ENCODE measurements around the gene S100A14. TPM values are rescaled to one million over a fixed set of nuclear protein-coding genes. Genes with fewer than 3 reads are reported as not detected.
A peak's percentile ranks its signal among the peaks of the same experiment; 100 is the strongest.

S100A14 gene
- total RNA-seq, 1 donor from 2014 or later = 0.20 TPM

DNA sequence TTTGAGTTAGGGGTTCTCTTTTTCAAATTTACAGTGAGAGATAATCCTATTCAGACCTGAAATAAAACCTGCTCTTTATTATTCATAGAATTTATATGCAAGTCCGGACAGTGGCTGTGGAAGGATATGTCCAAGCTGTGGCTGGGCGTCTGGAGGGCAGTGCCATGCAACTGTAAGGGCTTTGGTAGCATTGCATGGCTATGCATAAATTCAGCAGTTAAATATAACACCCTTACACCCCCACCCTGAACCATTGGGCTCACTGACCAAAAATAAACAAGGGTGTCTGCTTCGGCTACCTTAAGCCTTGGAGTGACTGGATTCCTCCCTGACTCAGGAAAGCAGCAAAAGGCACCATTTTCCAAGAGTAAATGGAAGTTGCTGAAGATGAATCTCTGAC, 23.2 kb upstream of the S100A14 start:
- DNase-seq (ENCODE audit: low read depth, low spot score) = no peak

- no peak for DNase-seq (ENCODE audit: low read depth, low spot score)
These were observed 22.1 kb upstream of the S100A14 start for GRCh38 chr1:153638261-153638660.

GRCh38 chr1:153636312-153636711, 20.2 kb upstream of the S100A14 start:
- no peak for DNase-seq (ENCODE audit: low read depth, low spot score)

GRCh38 chr1:153635872-153636271, 19.7 kb upstream of the S100A14 start:
- DNase-seq (ENCODE audit: low read depth, low spot score) = no peak

GRCh38 chr1:153633754-153634665, 17.9 kb upstream of the S100A14 start, which contains the start of gene CHTOP:
CHTOP (plus strand) TSS chr1:153634066; CDS start chr1:153636589, 2,523 bp downstream.
- peak; percentile 96 for DNase-seq (ENCODE audit: low read depth, low spot score)

GRCh38 chr1:153633161-153633753, 17.1 kb upstream of the S100A14 start:
- no peak for DNase-seq (ENCODE audit: low read depth, low spot score)

- DNase-seq (ENCODE audit: low read depth, low spot score) = no peak
These were observed 15.2 kb upstream of the S100A14 start for GRCh38 chr1:153631047-153632022.

GRCh38 chr1:153630384-153630783, 14.3 kb upstream of the S100A14 start:
- no peak for DNase-seq (ENCODE audit: low read depth, low spot score)

- DNase-seq (ENCODE audit: low read depth, low spot score) = no peak
These were observed 13.8 kb upstream of the S100A14 start for GRCh38 chr1:153629971-153630370.

GRCh38 chr1:153629343-153629665, 13.2 kb upstream of the S100A14 start:
- DNase-seq (ENCODE audit: low read depth, low spot score) = no peak

DNA sequence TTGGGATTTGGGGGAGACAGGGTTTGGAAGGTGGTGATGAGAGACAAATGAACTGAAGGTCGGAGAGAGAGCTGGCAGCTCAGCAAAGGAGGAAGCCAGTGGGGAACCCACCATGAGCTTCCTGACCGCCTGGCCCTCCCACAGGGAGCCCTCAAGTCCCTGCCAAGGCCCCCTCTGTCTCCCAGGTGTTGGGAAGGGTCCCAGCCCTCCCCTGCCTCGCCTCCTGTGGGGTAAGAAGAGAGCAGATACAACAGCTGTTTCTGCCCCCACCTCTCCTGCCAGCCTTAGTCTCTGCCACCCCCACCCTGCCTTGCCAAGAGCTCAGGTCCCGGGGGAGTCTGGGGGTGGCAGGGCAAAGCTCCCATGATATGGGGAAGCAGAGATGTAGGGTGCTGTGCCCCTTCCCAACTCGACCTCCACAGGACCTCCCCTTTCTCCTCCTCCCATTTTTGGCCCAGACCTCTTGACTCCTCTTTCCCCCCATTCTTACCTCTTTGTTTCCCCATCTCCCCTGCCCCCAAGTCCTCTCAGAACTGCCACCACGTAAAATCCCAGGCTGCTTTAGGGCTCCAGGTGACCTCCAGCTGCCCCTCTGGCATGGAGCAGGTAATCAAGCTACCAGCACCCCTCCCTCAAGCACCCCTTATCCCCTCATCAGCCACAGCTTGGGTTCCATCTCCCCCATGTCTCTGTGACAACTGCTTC, 12.7 kb upstream of the S100A14 start:
- DNase-seq (ENCODE audit: low read depth, low spot score) = no peak

DNA sequence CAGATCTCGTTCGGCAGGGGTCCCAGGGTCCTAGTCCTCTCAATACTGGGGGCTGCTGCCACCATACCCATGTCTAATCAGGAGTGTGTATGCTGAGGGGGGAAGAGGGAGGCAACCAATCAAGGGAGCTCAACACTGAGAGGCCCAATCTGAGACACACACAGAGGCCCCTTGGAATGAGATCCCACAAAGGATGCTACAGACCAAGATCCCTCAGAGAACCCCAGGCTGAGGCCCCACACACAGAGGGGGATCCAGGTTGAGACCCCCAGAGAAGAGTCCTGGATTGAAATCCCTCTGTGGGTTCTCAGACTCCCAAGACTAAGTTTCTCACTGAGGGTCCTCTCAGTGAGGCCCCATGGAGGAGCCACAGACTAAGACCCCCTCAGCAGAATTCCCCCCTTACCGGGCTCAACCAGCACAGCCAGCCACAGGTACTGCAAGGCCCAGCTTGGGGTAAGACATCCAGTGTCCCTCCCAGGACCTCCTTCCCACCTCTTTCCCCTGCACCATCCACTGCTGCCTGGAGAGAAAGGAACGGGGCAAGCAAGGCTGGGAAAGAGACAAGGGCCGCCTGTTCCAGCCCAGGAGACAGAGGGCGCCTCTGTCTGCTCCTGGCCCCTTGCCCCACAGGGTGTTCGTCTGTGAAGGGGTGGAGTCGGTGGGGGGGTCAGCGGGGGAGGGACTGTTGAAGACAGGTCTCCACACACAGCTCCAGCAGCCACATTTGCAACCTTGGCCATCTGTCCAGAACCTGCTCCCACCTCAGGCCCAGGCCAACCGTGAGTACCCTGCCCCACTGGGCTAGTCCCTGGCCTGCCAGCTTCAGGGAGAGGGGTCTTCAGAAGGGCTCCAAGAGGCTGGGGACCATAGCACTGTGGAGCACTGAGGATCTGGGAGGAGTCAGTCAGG, 11.8 kb upstream of the S100A14 start, which contains the start of gene S100A1:
S100A1 (plus strand) TSS at position 720 of the 912 bp plus-strand sequence. CDS start 2,088 bp downstream, outside the sequence.
- no peak for DNase-seq (ENCODE audit: low read depth, low spot score)

- peak; percentile 84 for DNase-seq (ENCODE audit: low read depth, low spot score)
These were observed 11.0 kb upstream of the S100A14 start, which contains the start of gene S100A13 for GRCh38 chr1:153626904-153627714. S100A13 (minus strand) TSS chr1:153627505; CDS start chr1:153626472, 1,033 bp downstream.

DNA sequence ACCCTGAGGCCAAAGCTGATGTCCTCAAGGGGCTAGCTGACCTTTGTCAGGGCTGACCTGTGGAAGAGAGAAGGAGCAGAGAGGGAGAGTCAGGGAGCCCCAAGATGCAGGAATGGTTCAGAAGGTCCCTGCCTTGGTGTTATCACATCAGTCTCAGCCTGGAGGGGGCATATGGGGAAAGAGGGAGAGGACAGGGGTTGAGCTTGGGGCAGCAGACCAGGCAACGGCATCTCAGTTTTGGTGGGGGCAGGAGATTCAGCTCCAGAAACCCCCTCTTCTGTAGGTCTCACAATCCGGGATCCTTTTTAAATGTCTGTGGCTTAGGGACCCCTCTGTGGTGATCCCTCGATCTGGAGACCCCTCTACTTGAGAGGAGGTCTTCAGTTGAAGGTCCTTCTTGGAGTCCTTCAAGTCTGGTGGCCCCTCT, 10.4 kb upstream of the S100A14 start:
- no peak for DNase-seq (ENCODE audit: low read depth, low spot score)

DNA sequence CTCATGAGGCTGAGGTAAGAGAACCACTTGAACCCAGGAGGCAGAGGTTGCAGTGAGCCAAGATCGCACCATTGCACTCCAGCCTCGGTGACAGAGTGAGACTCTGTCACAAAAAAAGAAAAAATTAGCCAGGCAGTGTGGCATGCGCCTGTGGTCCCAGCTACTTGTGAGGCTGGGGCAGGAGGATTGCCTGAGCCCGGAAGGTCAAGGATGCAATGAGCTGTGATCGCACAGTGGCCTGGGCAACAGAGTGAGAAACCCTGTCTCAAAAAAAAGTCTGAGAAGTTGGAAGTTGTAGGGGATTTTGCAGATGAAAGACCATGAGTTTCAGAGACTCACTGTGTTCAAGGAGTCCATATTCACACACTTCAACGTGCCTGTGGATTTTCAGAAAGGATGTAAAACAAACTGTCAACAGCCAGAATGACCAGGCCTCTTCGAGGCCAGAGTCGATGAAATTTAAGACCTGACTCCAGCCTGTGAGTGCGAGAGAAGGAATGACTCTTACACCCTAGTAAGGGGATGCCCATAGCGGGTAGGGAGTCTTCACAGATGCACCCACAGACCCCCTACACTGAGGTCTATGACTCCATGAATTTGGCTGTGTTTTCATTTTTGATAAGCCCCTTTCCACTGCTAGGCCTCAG, 9.0 kb upstream of the S100A14 start:
- no peak for DNase-seq (ENCODE audit: low read depth, low spot score)

- no peak for DNase-seq (ENCODE audit: low read depth, low spot score)
These were observed 7.0 kb upstream of the S100A14 start for GRCh38 chr1:153623101-153623500.

DNA sequence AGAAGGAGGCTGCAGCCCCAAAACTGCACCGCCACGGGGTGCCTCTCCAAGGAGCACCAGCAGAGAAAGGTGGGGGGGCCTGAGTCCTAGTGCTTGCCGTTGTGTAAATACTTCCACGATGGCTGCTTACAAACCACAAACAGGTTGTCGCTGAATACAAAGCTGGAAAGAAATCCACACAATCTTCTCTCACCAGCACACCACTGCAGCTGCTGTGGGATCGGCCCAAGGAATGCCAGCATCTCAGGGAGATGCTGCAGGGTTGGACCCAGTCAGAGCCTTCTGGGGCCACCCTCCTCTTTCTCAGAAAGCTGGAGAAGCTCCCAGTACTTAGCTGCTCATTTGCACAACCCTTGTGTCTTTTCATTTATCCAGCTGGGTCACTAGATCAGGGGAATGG, 3.0 kb upstream of the S100A14 start:
- no peak for DNase-seq (ENCODE audit: low read depth, low spot score)

DNA sequence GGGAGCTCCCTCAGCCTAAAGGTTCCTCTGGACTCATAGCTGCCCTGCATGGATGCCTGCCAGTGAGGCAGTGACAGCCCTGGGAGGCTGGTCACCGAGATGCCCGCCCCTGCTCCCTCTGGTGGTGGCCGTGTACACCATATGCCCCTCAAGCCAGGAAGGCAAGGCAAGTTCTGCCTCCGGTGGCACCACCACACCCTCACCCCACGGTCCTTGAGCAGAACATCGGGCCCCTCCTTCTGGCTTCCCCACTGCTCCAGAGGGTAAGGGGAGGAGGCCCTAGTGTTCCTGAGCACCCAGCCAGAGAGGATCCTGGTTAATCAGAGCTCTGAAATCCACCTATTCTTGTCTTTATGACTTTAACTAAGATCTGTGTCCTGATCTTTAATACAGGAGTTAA, 1.5 kb upstream of the S100A14 start:
- no peak for DNase-seq (ENCODE audit: low read depth, low spot score)

Measured in pulmonary artery endothelial cell (primary cell).